ENCODE data around the gene RNASEH2A. TPM values are rescaled to one million over a fixed set of nuclear protein-coding genes. Genes with fewer than 3 reads are reported as not detected.
"Not testable (repeated sequence)": the region's sequence is repeated elsewhere in the genome, so short reads cannot be mapped to it uniquely, and the experiment has no call there.

RNASEH2A gene
- total RNA-seq, 1 donor from 2014 or later: 16.7 TPM

GRCh38 chr19:12801466-12802266 lies 4.7 kb upstream of the RNASEH2A start, which contains the start of the genes PRDX2 and THSD8:
PRDX2 (minus strand) TSS chr19:12801800; CDS start chr19:12801261, 539 bp downstream.
THSD8 (plus strand) TSS chr19:12802069; CDS start chr19:12802072, 3 bp downstream.
- peak; percentile 14 for TF ChIP-seq CTCF (IDR thresholded peaks at IDR 0.05; ENCODE audit: partially characterized antibody, unreplicated experiment)
- Mint-ChIP-seq H3K4me1 (ENCODE audit: low read depth, unreplicated experiment) (peaks cover 12% of the 10 kb centered on the region), H3K9me3 (ENCODE audit: unreplicated experiment) (peaks cover 23% of the 10 kb centered on the region), H3K36me3 (ENCODE audit: unreplicated experiment) (no peaks in the 10 kb centered on the region), H3K27me3 (ENCODE audit: unreplicated experiment) (peaks cover 14% of the 10 kb centered on the region), H3K4me3 (ENCODE audit: unreplicated experiment) (peak within 1 kb of the TSS; percentile 94), H3K27ac (ENCODE audit: unreplicated experiment) (peak within 1 kb of the TSS; percentile 87)
- peak; percentile 88 for DNase-seq

GRCh38 chr19:12802267-12803106 lies 3.9 kb upstream of the RNASEH2A start:
- Mint-ChIP-seq H3K4me3 (ENCODE audit: unreplicated experiment) (peak overlapping the region; percentile 50), H3K9me3 (ENCODE audit: unreplicated experiment) (peaks cover 23% of the 10 kb centered on the region), H3K27me3 (ENCODE audit: unreplicated experiment) (peaks cover 14% of the 10 kb centered on the region), H3K36me3 (ENCODE audit: unreplicated experiment) (no peaks in the 10 kb centered on the region), H3K4me1 (ENCODE audit: low read depth, unreplicated experiment) (peaks cover 17% of the 10 kb centered on the region), H3K27ac (ENCODE audit: unreplicated experiment) (peak overlapping the region; percentile 33)
- DNase-seq: no peak
- no peak for TF ChIP-seq CTCF (IDR thresholded peaks at IDR 0.05; ENCODE audit: partially characterized antibody, unreplicated experiment)

GRCh38 chr19:12804051-12804450 lies 2.3 kb upstream of the RNASEH2A start:
- no peak overlapping the region for H3K27ac Mint-ChIP-seq (ENCODE audit: unreplicated experiment)
- DNase-seq: no peak
- peaks cover 17% of the 10 kb centered on the region for H3K4me1 Mint-ChIP-seq (ENCODE audit: low read depth, unreplicated experiment)
- H3K4me3 Mint-ChIP-seq (ENCODE audit: unreplicated experiment): no peak overlapping the region
- no peaks in the 10 kb centered on the region for H3K36me3 Mint-ChIP-seq (ENCODE audit: unreplicated experiment)
- peaks cover 21% of the 10 kb centered on the region for H3K9me3 Mint-ChIP-seq (ENCODE audit: unreplicated experiment)
- no peak for TF ChIP-seq CTCF (IDR thresholded peaks at IDR 0.05; ENCODE audit: partially characterized antibody, unreplicated experiment)
- peaks cover 17% of the 10 kb centered on the region for H3K27me3 Mint-ChIP-seq (ENCODE audit: unreplicated experiment)

GRCh38 chr19:12815088-12815487 lies 8.7 kb downstream of the RNASEH2A start:
- TF ChIP-seq CTCF (IDR thresholded peaks at IDR 0.05; ENCODE audit: partially characterized antibody, unreplicated experiment): no peak
- H3K9me3 Mint-ChIP-seq (ENCODE audit: unreplicated experiment): no peaks in the 10 kb centered on the region
- H3K4me3 Mint-ChIP-seq (ENCODE audit: unreplicated experiment): no peak overlapping the region
- H3K27ac Mint-ChIP-seq (ENCODE audit: unreplicated experiment): no peak overlapping the region
- H3K36me3 Mint-ChIP-seq (ENCODE audit: unreplicated experiment): no peaks in the 10 kb centered on the region
- H3K27me3 Mint-ChIP-seq (ENCODE audit: unreplicated experiment): no peaks in the 10 kb centered on the region
- no peaks in the 10 kb centered on the region for H3K4me1 Mint-ChIP-seq (ENCODE audit: low read depth, unreplicated experiment)
- DNase-seq: no peak

- not testable (repeated sequence) for H3K4me1 Mint-ChIP-seq (ENCODE audit: low read depth, unreplicated experiment); H3K36me3 Mint-ChIP-seq (ENCODE audit: unreplicated experiment); H3K9me3 Mint-ChIP-seq (ENCODE audit: unreplicated experiment); H3K27ac Mint-ChIP-seq (ENCODE audit: unreplicated experiment); DNase-seq; H3K27me3 Mint-ChIP-seq (ENCODE audit: unreplicated experiment); H3K4me3 Mint-ChIP-seq (ENCODE audit: unreplicated experiment)
Observed at GRCh38 chr19:12817188-12817587, 10.8 kb downstream of the RNASEH2A start.

GRCh38 chr19:12817810-12818209 lies 11.4 kb downstream of the RNASEH2A start:
- H3K4me3 Mint-ChIP-seq (ENCODE audit: unreplicated experiment); DNase-seq; H3K9me3 Mint-ChIP-seq (ENCODE audit: unreplicated experiment); H3K27ac Mint-ChIP-seq (ENCODE audit: unreplicated experiment); H3K36me3 Mint-ChIP-seq (ENCODE audit: unreplicated experiment); H3K27me3 Mint-ChIP-seq (ENCODE audit: unreplicated experiment); H3K4me1 Mint-ChIP-seq (ENCODE audit: low read depth, unreplicated experiment): not testable (repeated sequence)

Data from glutamatergic neuron (in vitro differentiated cells).